GM12891 (cell line): ENCODE results near the gene JAZF1.

ENCODE experiments used
- POLR2A ChIP-seq: IDR thresholded peaks from 2 replicates; pipeline ENCODE4 v1.6.1; 2011; ENCODE audit warnings: low read depth, low read length, control low read depth
- POU2F2 ChIP-seq: IDR thresholded peaks from 2 replicates; pipeline ENCODE4 v1.6.1; 2011; ENCODE audit warnings: low read depth, mild to moderate bottlenecking, control low read depth, low read length, moderate library complexity

- no peak for TF ChIP-seq POLR2A
- no peak for TF ChIP-seq POU2F2
Measured at GRCh38 chr7:28207486-28208158, 27.0 kb upstream of the JAZF1 start.
